Endothelial cell of umbilical vein (primary cell): Measurements from ENCODE around the gene TMPRSS7.

Source experiments
- EZH2 ChIP-seq: IDR thresholded peaks from 2 replicates; pipeline ENCODE4 v1.6.1; 2012; ENCODE audit warnings: borderline replicate concordance, low read depth, mild to moderate bottlenecking, moderate library complexity, low read length, inconsistent platforms; ENCODE audit not compliant: severe bottlenecking
- POLR2A ChIP-seq: IDR thresholded peaks from 2 replicates; pipeline ENCODE4 v1.6.1; 2012; ENCODE audit warnings: low read depth, mild to moderate bottlenecking, control low read depth, low read length
- POLR2AphosphoS5 ChIP-seq: IDR thresholded peaks from 2 replicates; pipeline ENCODE4 v1.6.1; 2012; ENCODE audit warnings: low read depth, mild to moderate bottlenecking, control low read depth, low read length, moderate library complexity; ENCODE audit not compliant: insufficient read depth
- TF ChIP-seq, protein P1 (sequence below), 2 donors: IDR thresholded peaks; 1 replicate in 1 of 2; 2 replicates in 1 of 2; pipeline ENCODE4 v1.5.1; 2011; ENCODE audit warnings: low read length in 2 of 2, mild to moderate bottlenecking in 2 of 2, moderate library complexity in 2 of 2, control low read depth in 1 of 2, inconsistent platforms in 1 of 2, low read depth in 1 of 2; ENCODE audit not compliant: insufficient read depth in 1 of 2; ENCODE audit errors: extremely low read depth in 1 of 2

DNA sequence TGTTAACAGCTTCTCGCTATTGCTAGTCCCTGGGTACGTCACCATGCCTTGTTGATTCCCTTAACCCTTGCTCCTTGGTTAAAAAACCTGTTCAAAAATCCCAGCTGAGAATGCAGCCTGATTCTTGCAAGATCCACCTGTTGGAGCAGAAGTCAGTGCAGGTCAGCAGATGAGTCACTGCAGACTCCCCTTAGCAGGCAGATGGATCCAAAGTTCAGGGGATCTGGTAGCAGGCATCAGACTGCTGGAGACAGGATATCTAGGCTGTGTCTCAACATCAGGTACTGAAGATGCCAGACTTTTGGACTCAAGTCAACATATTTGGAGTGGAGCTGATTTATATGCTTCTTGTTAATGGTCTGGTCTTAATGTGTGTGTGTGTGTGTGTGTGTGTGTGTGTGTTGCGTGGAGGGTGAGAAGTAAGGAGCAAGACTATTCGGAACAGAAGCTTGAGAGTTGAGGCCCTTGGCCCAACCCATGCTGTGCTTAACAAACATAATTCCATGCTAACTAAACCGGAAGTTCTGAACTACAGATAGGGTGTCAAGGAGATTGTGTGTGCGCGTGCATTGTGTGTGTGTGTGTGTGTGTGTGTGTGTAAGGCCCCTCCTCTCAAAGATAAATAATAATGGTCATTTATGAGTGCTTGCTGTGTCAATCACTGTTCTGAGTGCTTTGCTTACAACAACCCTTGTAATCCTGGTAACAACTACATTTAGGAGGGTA is 50.6 kb downstream of the TMPRSS7 start:
- TF ChIP-seq POLR2A (no peak), EZH2 (no peak), POLR2AphosphoS5 (no peak)
- TF ChIP-seq, protein P1, sequence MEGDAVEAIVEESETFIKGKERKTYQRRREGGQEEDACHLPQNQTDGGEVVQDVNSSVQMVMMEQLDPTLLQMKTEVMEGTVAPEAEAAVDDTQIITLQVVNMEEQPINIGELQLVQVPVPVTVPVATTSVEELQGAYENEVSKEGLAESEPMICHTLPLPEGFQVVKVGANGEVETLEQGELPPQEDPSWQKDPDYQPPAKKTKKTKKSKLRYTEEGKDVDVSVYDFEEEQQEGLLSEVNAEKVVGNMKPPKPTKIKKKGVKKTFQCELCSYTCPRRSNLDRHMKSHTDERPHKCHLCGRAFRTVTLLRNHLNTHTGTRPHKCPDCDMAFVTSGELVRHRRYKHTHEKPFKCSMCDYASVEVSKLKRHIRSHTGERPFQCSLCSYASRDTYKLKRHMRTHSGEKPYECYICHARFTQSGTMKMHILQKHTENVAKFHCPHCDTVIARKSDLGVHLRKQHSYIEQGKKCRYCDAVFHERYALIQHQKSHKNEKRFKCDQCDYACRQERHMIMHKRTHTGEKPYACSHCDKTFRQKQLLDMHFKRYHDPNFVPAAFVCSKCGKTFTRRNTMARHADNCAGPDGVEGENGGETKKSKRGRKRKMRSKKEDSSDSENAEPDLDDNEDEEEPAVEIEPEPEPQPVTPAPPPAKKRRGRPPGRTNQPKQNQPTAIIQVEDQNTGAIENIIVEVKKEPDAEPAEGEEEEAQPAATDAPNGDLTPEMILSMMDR (IDR thresholded peaks at IDR 0.05; ENCODE audit: extremely low read depth in 1 of 2, insufficient read depth in 1 of 2, low read depth in 1 of 2, low read length in 2 of 2) = no peak
